K562 (cell line): ENCODE measurements around the gene NKX2-2. TPM values are rescaled to one million over a fixed set of nuclear protein-coding genes. Genes with fewer than 3 reads are reported as not detected.

Experiments
- CBX8 ChIP-seq: fragments of 200-600 bp; sonication (generic); IDR thresholded peaks from 2 replicates; pipeline ENCODE4 v1.6.1; 2012; ENCODE audit warnings: borderline replicate concordance, mixed run types, low read depth, mild to moderate bottlenecking, moderate library complexity, mixed read lengths, low read length, control low read depth, inconsistent platforms; ENCODE audit not compliant: poor library complexity, severe bottlenecking; ENCODE audit errors: extremely low read depth
- ELF1 ChIP-seq: fragments of 200-800 bp; sonication (Bioruptor generic); IDR thresholded peaks from 2 replicates; pipeline ENCODE4 v1.6.1; 2016; ENCODE audit warnings: missing genetic modification characterization, missing compliant biosample characterization
- GTF2A2 ChIP-seq: IDR thresholded peaks from 2 replicates; pipeline ENCODE4 v1.6.1; 2016; ENCODE audit warnings: mild to moderate bottlenecking, missing genetic modification characterization, missing compliant biosample characterization
- KDM1A ChIP-seq, 2 experiments: fragments of 450-650 bp; IDR thresholded peaks; 2 replicates each; pipeline ENCODE4 v1.6.1; 2016; ENCODE audit warnings: mild to moderate bottlenecking in 2 of 2
- NFE2 ChIP-seq: IDR thresholded peaks from 2 replicates; pipeline ENCODE4 v1.6.1; 2014; ENCODE audit warnings: antibody characterized with exemption, low read depth
- NFE2L1 ChIP-seq: fragments of 450-650 bp; IDR thresholded peaks from 2 replicates; pipeline ENCODE4 v1.6.1; 2016; ENCODE audit warnings: missing genetic modification characterization, low read depth, mild to moderate bottlenecking, missing compliant biosample characterization, moderate library complexity, borderline replicate concordance
- ZBTB33 ChIP-seq: sonication (generic); formaldehyde crosslinking; IDR thresholded peaks from 2 replicates; pipeline ENCODE4 v1.8.1; 2023; ENCODE audit warnings: mild to moderate bottlenecking, missing genetic modification reagents
- ZSCAN32 ChIP-seq: fragments of 450-650 bp; formaldehyde crosslinking; IDR thresholded peaks from 2 replicates; pipeline ENCODE4 v1.4.0; 2020; ENCODE audit warnings: mild to moderate bottlenecking, moderate library complexity
- polyA plus RNA-seq, 8 experiments: library from polyadenylated mRNA; depleted of rRNA in 4 of 8; stranded (reverse) in 5 of 8; unstranded in 3 of 8; fragments of >200 nt; fragmentation: Nextera tagmentation in 2 of 8; fragmentation: Illumina TruSeq in 1 of 8; extraction: Ambion mirVana in 2 of 8; extraction: Trizol in 1 of 8; gene quantifications; 2 replicates each; pipeline versions ENCODE4 v1.2.1 to v1.2.3, GENCODE V29; 2011 to 2014; ENCODE audit warnings: inconsistent platforms in 1 of 8, missing spikeins in 1 of 8
- total RNA-seq, 7 experiments: library from RNA; depleted of rRNA in 6 of 7; stranded (reverse); fragments of >200 nt in 6 of 7; fragmentation: Illumina TruSeq in 2 of 7; extraction: Trizol in 2 of 7; gene quantifications; 2 replicates each; pipeline versions ENCODE4 v1.2.1 to v1.2.3, GENCODE V29; 2011 to 2021; ENCODE audit warnings: low replicate concordance in 1 of 7

Gene NKX2-2
- total and polyA plus RNA-seq, 9 of the 15 experiments (the other 6 are each of a cell fraction or from before 2014, with no cell fraction given) = 0.04 TPM; not detected in 8

- no peak for TF ChIP-seq ZSCAN32 (CRISPR knock-in tag)
- no peak for TF ChIP-seq GTF2A2 (tag)
- TF ChIP-seq ELF1 (tag) = no peak
- no peak for TF ChIP-seq KDM1A (IDR thresholded peaks at IDR 0.05)
- no peak for TF ChIP-seq NFE2
- TF ChIP-seq ZBTB33 (CRISPR knock-in tag) = no peak
- no peak for TF ChIP-seq NFE2L1 (tag)
- no peak for TF ChIP-seq CBX8
- TF ChIP-seq, all 486 proteins: peak for 0
Observed at GRCh38 chr20:21559305-21559704, 45.4 kb upstream of the NKX2-2 start (continued).
